HCT116 (cell line): ENCODE data around the gene TTC12.

ENCODE experiments used
- ELF1 ChIP-seq: IDR thresholded peaks from 2 replicates; pipeline ENCODE4 v1.6.1; 2012; ENCODE audit warnings: low read depth, borderline replicate concordance
- EZH2 ChIP-seq: fragments of 200-600 bp; sonication (generic); IDR thresholded peaks from 2 replicates; pipeline ENCODE4 v1.6.1; 2017; ENCODE audit warnings: antibody characterized with exemption, mixed run types
- POLR2A ChIP-seq: IDR thresholded peaks from 2 replicates; pipeline ENCODE4 v1.7.0; 2011; ENCODE audit warnings: borderline replicate concordance; ENCODE audit not compliant: insufficient read depth, insufficient read length; ENCODE audit errors: extremely low read depth
- POLR2AphosphoS5 ChIP-seq: IDR thresholded peaks from 2 replicates; pipeline ENCODE4 v1.6.1; 2011; ENCODE audit warnings: mild to moderate bottlenecking, low read depth, low read length, moderate library complexity
- RAD21 ChIP-seq: IDR thresholded peaks from 2 replicates; pipeline ENCODE4 v1.6.1; 2012; ENCODE audit warnings: low read depth, mild to moderate bottlenecking
- SRF ChIP-seq: IDR thresholded peaks from 2 replicates; pipeline ENCODE4 v1.6.1; 2012; ENCODE audit warnings: low read depth
- TF ChIP-seq, protein P1 (sequence below), 3 experiments: fragments of 200-600 bp in 1 of 3; sonication (generic) in 1 of 3; IDR thresholded peaks in 2 of 3; conservative IDR thresholded peaks in 1 of 3; 2 replicates each; pipeline ENCODE4 v1.5.1; 2012 to 2017; ENCODE audit warnings: low read depth in 2 of 3, low read length in 2 of 3, antibody characterized with exemption in 1 of 3, borderline replicate concordance in 1 of 3, control low read depth in 1 of 3, mild to moderate bottlenecking in 1 of 3, mixed read lengths in 1 of 3, mixed run types in 1 of 3, moderate library complexity in 1 of 3; ENCODE audit not compliant: insufficient read depth in 1 of 3
- TF ChIP-seq, protein P2 (sequence below): IDR thresholded peaks from 2 replicates; pipeline ENCODE4 v1.6.1; 2012

DNA sequence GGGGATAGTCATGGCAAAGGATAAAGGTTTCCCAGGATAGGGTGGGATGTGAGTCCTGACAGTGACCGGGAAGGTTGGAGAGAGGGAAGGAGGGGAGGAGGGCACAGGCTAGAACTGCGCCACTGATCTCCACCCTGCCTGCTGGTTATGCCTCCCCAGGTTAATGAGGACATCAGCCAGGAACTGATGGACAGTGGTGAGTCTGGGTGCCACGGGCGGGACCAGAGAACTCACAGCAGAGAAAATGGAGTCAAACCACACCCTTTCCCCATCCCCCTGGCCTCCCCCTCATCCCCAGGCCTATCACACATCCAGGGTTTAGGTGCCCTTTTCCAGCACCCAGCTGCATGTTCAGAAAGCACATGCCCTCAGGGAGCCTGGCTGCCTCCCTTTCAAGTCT lies 83.4 kb downstream of the TTC12 start:
- TF ChIP-seq, protein P1, sequence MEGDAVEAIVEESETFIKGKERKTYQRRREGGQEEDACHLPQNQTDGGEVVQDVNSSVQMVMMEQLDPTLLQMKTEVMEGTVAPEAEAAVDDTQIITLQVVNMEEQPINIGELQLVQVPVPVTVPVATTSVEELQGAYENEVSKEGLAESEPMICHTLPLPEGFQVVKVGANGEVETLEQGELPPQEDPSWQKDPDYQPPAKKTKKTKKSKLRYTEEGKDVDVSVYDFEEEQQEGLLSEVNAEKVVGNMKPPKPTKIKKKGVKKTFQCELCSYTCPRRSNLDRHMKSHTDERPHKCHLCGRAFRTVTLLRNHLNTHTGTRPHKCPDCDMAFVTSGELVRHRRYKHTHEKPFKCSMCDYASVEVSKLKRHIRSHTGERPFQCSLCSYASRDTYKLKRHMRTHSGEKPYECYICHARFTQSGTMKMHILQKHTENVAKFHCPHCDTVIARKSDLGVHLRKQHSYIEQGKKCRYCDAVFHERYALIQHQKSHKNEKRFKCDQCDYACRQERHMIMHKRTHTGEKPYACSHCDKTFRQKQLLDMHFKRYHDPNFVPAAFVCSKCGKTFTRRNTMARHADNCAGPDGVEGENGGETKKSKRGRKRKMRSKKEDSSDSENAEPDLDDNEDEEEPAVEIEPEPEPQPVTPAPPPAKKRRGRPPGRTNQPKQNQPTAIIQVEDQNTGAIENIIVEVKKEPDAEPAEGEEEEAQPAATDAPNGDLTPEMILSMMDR (IDR thresholded peaks at IDR 0.05 in 2 of 3, conservative IDR thresholded peaks at IDR 0.05 in 1 of 3; ENCODE audit: borderline replicate concordance in 1 of 3, insufficient read depth in 1 of 3, low read depth in 2 of 3, low read length in 2 of 3), result no peak
- TF ChIP-seq, protein P2, sequence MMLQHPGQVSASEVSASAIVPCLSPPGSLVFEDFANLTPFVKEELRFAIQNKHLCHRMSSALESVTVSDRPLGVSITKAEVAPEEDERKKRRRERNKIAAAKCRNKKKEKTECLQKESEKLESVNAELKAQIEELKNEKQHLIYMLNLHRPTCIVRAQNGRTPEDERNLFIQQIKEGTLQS, result no peak
- TF ChIP-seq EZH2 (no peak), POLR2A (no peak), POLR2AphosphoS5 (no peak), SRF (no peak), ELF1 (no peak), RAD21 (no peak)
